Stimulated activated CD4-positive, alpha-beta T cell treated with anti-CD3 and anti-CD28 coated beads, Interleukin-2, amount 100 ng/mL, for 4 hours (primary cell): ENCODE data around the gene PRR7.
A peak's percentile ranks its signal among the peaks of the same experiment; 100 is the strongest.
"Not testable (repeated sequence)": the region's sequence is repeated elsewhere in the genome, so short reads cannot be mapped to it uniquely, and the experiment has no call there.

ENCODE experiments used
- DNase-seq: peaks from one replicate; pipeline ENCODE4 v3.0.0-alpha.2; 2020; ENCODE audit warnings: low read depth

PRR7 gene

DNA sequence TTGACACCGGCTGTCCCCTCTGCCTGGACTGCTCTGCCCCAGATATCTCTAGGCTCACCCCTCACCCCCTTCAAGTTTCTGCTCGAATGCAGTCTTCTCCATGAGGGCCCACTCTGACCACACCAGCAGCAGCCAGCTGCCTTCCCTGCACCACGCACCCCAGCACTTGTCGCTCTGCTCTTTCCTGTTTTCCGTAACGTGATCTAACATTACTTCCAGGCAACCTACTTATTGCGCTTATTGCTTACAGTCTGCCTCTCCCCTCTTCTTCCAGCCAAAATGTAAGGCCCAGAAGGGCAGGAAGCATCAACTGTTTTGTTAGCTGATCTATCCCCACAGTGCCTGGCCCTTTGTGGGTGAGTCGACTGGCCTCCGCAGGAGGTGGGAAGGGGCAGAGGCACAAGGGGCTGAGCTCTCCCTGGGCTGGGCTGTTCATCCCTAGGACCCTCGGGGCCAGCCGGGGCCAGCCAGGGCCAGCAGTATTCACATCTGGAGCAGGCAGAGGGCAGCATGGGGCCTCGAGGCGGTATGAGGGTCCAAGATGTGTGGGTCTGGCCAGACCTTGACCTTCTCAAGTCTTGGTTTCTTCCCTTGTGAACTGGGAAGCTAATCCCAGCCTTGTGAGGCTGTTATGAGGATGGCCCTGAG is 38.4 kb downstream of the PRR7 start:
- DNase-seq, result no peak

DNA sequence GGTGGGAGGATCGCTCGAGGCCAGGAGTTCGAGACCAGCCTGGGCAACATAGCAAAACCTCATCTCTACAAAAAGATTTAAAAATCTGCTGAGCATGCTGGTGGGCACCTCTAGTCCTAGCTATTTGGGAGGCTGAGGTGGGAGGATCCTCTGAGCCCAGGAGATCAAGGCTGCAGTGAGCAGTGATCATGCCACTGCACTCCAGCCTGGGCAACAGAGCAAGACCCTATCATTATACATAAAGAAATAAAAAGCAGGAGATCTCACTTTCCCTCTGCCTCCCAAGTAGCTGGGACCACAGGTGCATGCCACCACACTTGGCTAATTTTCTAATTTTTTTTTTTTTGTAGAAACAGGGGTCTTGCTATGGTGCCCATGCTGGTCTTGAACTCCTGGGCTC is 39.1 kb downstream of the PRR7 start:
- DNase-seq, result not testable (repeated sequence)

DNA sequence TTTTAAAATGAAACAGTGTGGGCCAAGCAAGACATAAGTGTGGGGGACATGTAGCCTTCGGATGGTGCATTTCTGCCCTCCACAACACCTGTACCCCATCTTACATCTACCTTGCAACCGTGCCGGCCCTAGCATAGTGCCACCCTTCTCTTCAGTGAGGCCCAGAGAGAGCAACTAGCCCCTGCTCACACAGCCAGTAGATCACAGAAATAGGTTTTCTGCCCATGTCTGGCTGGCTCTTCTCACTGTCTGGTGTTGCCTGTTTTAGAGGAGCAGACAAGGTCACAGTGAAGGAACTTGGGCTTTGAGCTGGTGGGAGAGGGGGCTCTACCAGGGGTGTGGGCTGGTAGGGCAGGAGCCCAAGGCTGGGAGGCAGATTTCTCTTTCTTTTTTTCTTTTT is 39.6 kb downstream of the PRR7 start:
- no peak for DNase-seq

DNA sequence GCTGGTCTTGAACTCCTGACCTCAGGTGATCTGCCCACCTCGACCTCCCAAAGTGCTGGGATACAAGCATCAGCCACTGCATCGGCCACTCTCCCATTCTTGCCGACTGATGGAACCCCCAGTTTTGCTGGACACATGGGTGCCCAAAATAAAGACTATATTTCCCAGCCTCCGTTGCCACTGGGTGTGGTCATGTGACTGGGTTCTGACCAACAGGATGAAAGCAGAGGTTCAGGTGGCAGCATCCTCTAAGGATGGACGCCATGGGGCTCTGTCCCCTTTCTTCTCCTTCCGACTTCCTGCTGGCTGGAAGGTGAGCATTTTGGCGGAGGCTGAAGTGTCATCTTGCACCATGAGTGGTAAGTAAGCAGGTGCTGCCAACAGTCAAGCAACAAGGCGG is 40.5 kb downstream of the PRR7 start:
- no peak for DNase-seq

DNA sequence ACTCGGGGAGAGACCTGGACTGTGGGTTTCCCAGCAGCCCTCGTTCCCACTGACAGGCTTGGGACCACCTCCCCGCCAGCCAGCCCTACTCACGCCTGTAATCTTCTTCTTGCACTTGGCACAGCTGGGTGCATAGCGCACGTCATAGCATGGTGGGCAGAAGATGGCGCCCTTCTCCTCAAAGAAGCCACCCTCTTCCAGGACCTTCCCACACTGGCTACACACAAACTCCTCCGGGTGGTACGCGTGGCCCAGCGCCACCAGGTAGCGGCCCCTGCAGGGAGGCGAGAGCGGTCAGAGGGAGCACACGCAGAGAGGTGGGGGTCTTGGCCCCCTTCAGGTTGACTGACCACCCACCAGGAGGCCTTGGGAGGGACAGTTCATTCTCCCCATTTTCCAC is 41.4 kb downstream of the PRR7 start:
- DNase-seq, result no peak

DNA sequence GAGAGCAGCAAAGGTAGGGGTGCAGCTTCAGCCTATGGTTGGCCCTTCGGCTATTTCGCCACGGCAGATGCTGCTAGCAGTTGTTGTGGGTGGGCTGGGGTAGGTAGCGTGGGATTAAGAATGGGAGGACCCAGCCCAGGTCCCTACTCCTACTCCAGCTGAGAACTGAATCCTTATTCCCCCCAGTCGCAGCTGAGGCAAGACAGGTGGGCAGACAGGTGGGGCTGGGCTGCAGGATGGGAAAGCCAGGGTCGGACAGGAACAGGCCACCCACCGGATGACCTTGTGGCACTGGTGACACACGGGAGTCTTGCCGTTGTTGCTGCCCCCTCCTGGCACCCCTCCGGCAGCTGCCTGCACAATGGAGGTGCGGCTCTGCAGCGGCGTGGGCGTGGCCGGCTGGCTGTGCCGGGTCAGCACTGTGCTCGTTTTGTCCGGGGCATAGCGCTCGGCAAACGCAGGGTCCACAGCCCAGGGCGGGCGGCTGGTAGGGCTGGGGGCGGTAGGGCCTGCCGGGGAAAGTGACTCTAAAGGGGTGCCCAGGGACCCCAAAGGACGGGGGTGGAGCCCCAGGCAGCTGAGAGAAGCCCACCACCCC is 42.6 kb downstream of the PRR7 start:
- DNase-seq, result no peak

DNA sequence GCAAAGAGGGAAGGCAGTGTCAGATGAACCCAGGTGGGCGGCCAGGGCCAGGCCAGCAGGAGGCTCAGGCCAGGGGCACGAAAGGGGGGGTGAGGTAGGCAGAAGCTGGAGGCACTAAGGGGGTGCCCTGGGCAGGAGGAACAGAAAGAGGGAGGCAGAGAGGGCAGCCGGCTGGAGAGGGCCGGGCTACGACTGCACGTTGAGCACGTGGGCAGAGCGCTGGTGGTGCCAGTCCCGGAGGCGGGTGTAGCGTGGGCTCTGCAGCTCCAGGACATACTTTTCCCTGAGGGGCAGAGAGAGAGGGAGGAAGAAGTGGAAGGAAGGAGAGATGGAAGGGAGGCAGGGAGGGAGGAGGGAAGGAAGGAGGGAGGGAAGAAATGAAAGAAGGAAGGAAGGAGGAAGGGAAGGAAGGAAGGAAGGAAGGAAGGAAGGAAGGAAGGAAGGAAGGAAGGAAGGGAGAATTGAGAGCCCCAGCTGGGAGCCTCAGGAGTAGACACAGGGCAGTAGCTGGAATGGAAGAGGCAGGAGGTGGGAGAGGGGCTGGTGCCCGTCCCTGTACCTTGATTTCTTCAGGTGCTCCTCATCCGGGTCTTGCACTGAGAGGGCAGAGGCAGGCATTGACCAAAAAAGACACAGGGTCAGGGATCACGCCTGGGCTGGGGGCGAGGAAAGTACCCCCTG is 43.8 kb downstream of the PRR7 start:
- no peak for DNase-seq

DNA sequence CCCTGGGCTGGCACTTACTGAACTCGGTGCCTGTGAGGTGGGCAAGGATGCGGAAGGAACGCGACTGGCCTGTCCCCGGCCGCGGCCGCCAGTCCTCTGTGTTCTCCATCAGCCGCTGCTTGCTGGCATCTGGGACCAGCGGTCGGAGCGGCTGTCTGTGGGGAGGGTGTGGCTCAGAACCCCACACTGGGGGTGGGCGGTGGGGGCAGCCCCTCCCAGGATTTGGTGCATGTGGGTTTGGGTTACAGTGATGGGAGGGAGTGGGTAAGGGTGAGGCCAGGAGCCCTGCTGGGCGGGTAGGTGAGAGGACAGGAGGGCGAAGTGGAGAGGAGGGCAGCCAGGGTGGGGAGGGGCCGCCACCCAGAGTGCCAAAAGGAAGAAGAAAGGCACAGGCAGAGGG is 44.4 kb downstream of the PRR7 start:
- no peak for DNase-seq

DNA sequence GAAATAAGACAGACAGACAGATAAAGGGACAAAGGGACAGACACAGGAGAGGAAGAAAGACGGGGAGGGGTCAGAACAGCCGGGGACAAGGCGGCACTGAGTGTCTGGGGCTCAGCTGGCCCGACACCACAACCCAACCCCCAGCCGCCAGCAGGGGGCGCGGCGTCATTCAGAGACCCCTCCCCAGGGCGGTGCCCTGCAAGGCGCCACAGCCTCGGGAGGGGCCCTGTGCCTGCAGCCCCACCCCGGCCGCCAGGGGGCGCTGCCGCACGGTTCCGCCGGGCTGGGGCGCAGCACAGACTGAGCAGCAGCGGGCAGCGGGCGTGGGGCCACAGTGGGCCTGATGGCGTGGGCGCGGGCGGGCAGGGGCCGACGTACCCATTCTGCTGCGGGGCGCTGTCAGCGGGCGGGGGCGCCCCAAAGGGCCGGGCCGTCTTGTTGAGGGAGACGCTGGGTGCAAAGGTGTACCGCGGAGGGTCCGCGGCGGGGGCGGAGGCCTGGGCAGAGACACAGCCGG is 44.9 kb downstream of the PRR7 start:
- no peak for DNase-seq

DNA sequence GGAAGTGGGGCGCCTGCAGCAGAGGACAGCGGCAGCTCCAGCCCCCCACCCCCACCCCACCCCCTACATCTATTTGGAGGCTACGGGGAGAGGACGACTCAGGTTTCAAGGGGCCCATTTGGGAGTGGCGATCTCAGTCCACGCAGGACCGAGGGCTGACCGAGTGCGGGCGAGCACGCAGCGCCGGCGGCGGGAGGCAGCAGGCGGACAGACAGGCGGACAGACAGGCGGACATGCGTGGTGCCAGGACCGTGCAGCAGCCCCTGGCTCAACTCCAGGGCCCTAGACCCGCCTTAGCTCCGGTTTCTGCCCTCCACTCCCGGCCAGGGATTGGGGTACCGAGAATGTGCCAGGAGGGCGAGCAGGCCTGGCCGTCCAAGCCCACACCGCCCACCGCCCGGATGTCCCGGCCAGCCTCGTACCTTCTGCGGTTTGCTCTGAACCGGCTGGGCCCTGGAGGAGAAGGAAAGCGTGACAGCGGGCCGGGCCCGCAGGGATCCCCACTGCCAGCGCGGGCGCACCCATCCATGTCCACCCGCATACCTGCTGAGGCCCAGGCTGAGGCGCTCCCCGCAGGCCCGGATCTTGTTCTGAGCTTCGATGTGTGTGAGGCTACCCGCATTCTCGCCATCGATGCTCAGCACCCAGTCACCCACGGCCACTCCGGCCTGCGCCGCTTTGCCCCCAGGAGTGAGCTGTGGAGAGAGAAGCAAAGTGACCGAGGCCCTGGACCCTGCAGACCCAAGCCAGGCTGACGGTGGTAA is 45.6 kb downstream of the PRR7 start:
- DNase-seq, result no peak

DNA sequence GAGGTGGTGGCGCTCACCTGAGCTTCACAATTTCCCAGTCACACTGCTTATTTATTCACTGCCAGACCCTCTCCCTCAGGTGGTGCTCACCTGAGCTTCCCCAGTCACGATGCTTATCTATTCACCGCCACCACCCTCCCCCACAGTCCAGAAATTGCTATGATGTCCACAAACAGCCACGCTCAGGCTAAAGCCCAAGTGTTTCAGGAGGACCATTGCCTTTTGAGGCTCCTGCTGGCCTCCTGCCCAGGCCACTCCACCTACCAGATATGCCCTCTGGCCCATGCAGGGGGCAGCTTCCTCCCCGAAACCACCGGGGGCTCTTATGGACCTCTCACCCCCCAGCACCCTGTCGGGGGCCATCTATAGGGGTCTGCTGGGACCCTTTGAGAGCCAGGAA is 46.2 kb downstream of the PRR7 start:
- DNase-seq, result no peak

DNA sequence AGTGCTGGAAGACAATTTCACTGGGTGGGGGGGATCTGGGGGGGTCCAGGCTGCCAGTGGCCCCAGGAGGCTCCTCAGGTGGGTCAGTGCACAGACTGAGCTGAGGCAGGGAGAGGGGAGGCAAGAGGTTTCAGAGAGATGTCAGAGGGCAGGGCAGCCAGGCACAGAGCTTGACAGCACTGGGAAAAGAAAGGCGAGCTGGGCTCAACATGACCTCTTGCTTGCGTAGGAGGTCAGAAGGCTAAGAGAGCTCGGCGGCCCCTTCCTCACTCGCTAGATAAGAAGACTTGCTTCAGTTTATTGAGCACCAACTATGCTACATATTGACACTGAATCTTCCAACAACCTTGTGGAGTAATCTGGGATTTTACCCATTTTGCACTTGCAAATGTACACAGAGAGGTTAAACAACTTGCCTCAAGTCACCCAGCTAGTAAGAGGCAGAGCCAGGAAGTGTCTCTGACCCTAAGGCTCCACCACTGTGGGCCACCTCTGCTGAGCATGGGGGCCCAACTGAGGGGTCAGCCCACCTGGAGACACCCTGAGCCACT is 47.3 kb downstream of the PRR7 start:
- DNase-seq, result no peak

DNA sequence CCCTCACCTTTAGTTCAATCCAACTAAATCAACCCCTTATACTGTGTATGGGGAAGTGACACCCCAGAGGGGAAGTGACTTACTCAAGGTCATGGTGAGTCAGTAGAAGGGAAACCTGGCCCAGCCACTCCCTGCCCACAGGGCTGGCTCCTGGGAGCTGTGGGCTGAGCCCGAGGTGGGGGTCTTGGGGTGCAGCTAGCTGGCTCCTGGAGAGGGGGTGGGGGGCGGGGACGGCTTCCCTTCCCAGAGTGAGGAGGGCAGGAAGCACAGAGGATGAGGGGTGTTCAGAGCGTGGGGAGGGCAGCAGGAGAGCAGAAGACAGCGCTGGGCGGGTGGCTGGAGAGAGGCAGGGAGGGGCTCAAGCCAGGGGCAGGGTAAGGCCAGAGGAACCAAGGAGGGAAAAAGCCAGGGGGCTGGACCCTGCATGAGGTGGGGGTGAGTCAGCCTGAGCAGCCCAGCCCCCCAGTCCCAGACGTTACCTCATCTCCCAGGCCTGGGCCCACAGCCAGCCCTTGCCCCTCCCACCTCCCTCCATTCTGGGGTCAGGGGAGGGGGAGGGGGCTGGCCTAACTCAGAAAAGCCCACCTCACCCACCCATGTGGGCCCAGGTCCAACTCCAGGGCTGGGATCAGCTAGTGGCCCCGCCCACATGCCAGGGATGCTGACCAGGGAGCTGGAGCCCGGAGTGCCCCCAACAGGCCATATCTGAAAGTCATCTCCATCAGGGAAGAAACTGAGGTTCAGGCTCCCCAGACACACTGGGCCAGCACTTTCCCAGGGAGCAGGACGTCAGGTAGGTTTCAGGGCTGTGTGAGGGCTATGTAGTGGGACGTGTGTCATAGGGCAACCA is 48.0 kb downstream of the PRR7 start:
- no peak for DNase-seq

DNA sequence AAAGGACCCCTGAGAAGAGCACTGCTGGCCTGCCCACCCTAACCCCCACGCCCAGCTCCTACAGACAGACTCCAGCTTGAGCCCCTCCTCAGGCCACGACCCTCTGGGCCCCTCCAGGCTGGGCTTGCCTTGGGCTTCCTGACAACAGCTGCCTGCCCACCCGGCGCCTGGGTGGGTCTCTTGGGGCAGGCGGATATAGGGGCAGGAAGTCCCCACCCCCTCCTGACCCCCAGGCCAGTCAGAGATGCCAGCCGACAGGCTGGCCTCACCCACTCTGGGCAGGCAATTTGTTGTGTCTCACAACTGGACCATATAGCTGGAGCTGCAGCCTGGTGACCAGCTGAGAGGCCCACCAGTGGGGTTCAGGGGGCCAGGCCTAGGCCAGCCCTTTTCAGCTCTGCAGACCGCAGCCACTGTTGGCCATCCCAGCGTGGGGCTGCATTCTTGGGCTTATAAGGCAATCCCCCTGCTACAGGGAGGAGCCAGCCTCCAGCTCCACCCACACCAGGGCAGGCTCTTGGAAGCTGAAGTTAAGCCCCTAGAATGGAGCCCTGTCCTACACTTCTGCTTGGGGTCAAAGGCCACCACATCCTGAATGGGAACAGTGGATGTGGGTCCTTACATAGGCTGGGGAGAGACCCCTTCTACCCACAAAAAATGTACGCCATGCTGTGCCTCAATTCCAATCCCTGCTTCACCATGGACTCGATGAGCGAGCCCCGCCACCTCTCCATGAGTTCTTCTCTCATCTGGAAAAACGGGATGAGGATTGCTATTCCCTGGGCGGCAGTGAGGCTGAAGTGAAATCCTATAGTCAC is 48.8 kb downstream of the PRR7 start:
- DNase-seq, result no peak

DNA sequence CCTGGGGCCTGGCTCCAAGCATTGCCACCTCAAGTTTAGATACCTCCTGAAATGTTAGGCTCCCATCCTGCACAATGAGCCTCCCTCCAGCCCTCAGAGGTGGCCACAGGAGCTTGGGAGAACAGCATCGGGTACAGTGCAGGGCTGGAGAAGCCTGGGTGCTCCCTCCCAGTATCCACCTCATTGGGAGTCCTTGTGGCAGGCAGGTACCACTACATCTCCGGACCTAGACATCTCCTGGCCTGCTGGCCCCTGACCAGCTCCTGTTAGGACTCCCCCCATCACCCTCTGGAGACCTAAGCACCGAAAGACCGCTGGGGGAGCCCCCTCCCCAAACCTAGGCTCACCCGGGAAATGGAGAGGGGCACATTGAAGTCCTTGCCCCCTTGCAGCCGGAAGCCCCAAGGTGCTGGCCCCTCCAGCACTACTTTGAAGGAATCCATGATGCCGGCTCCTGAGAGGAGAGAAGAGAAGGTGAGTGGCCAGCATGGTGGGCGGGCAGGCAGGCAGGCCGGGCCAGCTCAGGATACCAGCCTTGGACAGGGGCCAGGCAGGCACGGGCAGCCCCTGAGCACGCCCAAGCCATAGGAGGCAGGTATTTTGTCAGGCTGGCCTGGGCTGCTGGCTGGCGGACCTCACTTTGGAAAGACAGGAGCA is 49.6 kb downstream of the PRR7 start:
- DNase-seq, result no peak

DNA sequence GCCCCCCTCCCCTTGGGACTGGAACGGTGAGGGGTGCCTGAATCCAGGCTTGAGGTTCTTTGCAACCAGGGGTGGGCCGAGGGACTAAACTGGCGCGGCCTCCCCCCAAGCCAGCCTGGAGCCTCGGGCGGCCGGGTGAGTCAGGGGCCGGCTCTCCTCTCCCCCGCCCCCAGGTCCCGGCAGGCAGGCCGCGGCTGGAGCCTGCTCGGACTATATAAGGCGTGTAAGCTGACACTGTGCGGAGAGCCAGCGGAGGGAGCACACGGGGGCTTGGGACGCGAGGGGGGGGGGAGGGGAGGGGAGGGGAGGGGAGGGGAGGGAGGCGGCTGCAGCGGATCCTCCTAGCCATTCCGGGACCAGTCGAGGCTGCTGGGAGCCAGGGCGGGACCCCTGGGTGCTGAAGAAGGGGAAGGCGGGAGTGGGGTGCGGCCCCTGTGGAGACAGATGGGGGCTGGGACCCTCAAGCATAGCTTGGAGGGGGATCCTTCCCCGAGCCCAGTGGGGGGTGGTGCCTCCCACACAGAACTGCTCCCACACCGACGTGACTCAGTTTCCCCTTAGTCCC is 50.2 kb downstream of the PRR7 start:
- no peak for DNase-seq

DNA sequence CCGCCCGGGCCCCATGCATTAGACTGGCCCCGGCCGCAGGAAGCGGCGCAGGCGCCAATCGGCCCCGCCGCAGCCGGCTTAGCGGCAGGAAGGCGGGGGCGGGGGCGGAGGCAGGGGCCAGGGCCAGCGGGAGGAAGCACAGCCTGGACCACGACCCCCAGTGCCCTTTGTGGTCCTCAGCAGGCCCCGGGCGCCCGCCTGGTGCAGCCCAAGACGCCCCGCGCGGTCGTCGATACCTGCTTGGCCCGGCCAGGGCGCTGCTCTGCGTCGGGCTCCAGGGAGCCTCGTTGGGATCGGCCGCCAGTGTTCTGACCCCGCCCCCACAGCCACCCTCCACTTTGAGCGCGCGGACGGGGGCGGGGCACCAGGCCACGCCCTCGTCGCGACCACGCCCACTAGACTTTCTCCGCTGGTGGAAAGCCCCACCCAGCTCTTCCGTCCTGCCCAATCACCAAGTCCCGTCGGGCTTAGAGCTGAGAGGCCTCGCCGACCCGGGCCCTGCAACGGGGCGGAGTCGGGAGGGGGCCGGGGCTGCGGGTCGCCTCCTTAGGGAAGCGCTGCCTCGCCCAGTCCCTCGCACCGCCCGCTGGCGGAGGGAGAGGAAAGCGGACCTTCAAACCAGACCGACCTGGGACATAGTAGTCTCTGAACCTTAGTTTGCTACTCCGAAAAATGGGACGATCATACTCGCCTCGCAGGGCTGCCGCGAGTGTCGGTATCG is 50.8 kb downstream of the PRR7 start, which contains the start of gene PDLIM7:
Gene PDLIM7 (minus strand): TSS at position 313 of the 721 bp plus-strand sequence. CDS start 1,092 bp downstream, outside the sequence.
- DNase-seq, result peak; percentile 88

DNA sequence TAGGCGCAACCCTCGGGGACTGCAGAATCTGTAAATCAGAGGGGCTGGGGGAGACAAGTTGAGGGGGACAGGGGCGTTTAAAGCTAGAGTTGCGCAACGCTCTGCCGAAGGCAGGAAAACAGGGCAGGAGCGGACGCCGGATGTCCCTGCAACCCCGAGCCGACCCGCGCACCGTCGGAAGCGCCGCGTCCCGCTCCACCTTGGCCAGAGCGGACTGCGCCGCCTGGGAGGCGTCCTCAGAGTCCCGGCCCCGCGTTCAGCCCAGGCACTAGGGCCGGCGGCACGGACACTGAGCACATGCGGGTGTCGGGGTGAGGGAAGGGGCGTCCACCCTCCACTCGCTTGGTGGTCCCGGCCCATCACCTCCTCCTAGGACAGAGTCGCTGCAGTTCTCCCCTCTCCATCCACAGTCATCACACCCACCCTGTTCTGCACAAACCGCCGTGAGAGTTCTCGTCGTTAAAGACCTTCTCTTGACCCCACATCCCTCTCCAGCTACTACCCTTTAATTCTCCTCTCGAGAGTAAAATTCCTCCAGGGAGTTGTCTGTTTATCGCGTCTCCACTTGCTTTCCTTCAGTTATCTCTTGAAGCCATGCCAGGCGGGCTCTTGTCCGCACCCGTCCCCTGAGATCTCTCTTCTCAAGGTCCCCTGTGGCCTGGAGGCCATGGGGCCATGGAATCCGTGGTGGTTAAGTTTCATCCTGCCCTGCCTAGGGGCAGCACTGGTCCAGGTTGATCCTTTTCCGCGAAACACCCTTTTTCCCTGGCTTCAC is 51.6 kb downstream of the PRR7 start:
- no peak for DNase-seq
